GM10248 (cell line): ENCODE results near the gene GALNT5.

Experiments used
- CTCF ChIA-PET: fragments of 300-600 bp; sonication (Branson Sonifier 250); formaldehyde crosslinking; extraction: SDS; loops from one replicate; lab custom pipeline; 2021; ENCODE audit warnings: antibody characterized with exemption; lab: Yijun Ruan, JAX
- POLR2A ChIA-PET: fragments of 350-650 bp; sonication (Branson Sonifier 250); formaldehyde crosslinking; extraction: SDS; loops from one replicate; lab custom pipeline; 2020; ENCODE audit warnings: antibody characterized with exemption; lab: Yijun Ruan, JAX
- DNase-seq: peaks from one replicate; pipeline ENCODE4 v3.0.0; 2012; ENCODE audit errors: extremely low spot score
- TF ChIP-seq, protein P1 (sequence below): IDR thresholded peaks from 2 replicates; pipeline ENCODE4 v1.5.1; 2012; ENCODE audit warnings: mild to moderate bottlenecking, low read depth; ENCODE audit errors: extremely low read depth, missing control alignments, control extremely low read depth

The GALNT5 gene, protein sequence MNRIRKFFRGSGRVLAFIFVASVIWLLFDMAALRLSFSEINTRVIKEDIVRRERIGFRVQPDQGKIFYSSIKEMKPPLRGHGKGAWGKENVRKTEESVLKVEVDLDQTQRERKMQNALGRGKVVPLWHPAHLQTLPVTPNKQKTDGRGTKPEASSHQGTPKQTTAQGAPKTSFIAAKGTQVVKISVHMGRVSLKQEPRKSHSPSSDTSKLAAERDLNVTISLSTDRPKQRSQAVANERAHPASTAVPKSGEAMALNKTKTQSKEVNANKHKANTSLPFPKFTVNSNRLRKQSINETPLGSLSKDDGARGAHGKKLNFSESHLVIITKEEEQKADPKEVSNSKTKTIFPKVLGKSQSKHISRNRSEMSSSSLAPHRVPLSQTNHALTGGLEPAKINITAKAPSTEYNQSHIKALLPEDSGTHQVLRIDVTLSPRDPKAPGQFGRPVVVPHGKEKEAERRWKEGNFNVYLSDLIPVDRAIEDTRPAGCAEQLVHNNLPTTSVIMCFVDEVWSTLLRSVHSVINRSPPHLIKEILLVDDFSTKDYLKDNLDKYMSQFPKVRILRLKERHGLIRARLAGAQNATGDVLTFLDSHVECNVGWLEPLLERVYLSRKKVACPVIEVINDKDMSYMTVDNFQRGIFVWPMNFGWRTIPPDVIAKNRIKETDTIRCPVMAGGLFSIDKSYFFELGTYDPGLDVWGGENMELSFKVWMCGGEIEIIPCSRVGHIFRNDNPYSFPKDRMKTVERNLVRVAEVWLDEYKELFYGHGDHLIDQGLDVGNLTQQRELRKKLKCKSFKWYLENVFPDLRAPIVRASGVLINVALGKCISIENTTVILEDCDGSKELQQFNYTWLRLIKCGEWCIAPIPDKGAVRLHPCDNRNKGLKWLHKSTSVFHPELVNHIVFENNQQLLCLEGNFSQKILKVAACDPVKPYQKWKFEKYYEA

DNA sequence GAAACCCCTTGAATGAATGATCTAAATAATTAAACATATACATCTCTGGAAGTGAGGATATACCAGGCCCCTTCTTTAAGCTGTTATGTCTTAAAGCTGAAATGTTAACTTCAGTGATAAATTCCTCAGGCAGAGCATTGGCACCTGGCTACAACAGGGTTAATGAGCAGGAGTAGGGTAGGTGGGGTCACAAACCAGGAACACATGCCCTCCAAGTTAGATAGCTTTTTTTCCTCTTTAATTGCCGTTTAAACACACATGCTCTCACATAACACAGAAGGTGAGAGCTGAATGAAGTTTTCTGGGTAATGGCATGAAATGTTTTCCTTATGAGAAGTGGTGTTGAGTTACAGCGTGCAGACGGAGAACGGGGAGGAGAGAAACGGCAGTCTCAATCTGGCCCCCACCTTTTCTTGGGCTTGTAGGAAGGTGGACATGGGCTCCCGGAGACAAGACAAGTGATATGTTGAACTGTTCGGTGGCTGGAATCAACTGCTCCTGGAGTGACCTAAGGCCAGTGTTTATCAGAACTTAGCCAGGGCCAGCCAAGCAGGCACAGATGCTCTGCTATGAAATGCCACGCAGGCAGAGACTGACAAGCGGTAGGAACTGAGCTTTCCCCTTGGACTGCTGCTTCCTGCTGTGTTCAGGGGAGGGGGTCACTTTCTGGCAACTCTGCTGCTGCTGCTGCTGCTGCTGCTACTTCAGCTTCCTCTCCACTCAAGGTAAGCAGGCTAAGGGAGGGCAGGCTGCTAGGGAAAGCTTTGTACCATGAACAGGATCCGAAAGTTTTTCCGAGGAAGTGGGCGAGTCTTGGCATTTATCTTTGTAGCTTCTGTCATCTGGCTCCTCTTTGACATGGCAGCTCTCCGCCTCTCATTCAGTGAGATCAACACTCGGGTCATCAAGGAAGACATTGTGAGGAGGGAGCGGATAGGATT, at the start of gene GALNT5:
GALNT5 (plus strand) TSS at position 394 of the 941 bp plus-strand sequence; CDS start at position 772, 378 bp downstream.
- DNase-seq, result no peak
- CTCF ChIA-PET, result interaction anchor here (1.1 kb wide), 1 partner anchor 22 kb away, joined by 3 read pairs; no protein-coding TSS in a partner anchor

DNA sequence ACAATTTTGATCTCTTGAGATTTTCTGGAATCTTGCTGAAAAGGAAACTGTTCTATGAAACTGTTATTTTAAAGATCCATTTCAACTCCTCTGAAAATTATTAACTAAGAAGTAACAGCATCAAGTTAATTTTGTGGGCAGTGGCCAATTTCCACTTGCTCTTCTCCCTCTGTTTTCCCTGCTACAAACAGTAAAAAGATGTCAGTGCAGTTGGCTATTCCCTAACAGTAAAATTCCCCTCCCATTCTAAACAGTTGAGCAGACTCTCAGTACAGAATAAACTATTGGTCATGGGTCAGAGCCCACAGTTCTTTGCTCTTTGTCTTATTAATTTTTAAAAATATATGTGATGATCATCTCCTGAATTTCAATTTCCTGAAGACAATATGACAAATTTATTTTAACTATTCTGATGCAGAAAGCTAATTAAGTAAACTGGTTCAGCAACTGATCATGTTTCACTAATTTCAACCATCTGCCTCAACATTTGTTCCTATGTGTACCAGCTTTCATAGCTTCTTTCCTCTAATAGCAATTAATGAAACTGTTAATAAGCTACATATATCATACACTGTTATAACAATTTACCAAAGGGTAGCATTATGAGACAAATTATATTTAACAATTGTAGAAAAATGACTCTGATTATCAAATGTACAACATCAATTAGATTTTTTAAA, 41.1 kb upstream of the GALNT5 start:
- ChIA-PET POLR2A (no interaction called here), CTCF (no interaction called here)
- TF ChIP-seq, protein P1, sequence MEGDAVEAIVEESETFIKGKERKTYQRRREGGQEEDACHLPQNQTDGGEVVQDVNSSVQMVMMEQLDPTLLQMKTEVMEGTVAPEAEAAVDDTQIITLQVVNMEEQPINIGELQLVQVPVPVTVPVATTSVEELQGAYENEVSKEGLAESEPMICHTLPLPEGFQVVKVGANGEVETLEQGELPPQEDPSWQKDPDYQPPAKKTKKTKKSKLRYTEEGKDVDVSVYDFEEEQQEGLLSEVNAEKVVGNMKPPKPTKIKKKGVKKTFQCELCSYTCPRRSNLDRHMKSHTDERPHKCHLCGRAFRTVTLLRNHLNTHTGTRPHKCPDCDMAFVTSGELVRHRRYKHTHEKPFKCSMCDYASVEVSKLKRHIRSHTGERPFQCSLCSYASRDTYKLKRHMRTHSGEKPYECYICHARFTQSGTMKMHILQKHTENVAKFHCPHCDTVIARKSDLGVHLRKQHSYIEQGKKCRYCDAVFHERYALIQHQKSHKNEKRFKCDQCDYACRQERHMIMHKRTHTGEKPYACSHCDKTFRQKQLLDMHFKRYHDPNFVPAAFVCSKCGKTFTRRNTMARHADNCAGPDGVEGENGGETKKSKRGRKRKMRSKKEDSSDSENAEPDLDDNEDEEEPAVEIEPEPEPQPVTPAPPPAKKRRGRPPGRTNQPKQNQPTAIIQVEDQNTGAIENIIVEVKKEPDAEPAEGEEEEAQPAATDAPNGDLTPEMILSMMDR, result no peak
- no peak for DNase-seq

More for the DNA sequence above, at the start of gene GALNT5:
- TF ChIP-seq, protein P1, result no peak
- POLR2A ChIA-PET, result no interaction called here

DNA sequence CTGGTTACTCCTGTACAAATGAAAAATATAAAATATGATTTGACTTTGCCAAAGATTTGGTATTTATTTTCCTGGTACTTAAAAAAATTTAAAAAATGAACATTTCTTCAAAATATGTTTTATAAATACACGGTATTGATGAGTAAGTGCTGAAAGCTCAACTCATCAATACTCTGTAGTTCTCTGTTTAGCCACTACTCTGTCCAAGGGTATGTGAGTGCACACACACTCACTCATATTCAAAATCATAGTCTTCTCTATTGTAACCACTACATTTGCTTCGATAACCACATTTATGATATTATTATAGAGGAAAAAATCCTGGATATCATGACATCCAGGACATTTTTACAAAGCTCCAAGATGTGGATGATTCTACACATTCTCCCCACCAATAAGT, 40.1 kb upstream of the GALNT5 start:
- ChIA-PET POLR2A (no interaction called here), CTCF (no interaction called here)
- no peak for DNase-seq
- TF ChIP-seq, protein P1, result no peak

DNA sequence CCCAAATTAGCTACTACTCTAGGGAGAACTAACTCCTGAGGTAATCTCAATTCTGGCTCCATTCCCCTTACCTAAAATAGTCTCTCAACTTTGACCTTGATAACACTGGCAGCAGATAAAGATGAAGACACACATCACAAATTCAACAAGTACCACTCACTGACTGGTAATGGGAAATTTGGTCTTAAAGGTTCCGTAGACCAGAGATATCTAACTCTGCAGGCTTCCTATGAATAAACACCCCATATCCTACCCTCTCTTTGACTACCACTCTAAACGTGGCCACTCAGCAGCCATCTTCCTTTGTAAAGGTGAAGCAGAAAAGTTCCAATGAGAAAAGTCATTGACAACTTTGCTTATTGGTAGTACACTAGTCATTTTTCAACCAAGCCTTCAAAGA, 38.6 kb upstream of the GALNT5 start:
- POLR2A ChIA-PET, result no interaction called here
- CTCF ChIA-PET, result no interaction called here
- TF ChIP-seq, protein P1, result no peak
- DNase-seq, result no peak

DNA sequence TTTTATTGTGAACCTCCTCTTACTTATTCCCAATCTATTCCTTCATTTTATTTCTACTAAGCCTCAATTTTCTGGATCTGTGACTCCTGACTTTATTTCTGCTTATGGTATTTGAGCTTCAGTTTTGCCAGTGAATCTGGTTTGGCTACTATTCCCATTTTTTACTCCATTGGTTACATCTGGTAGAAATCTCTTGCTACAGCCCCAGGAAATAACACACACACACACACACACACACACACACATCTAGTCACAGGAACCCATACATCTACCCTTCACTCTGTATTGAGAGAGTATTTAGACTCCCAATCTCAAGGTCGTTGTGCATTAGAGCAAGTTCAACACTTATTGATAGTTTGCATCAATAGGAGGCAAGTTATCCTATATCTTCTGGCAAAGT, 37.0 kb upstream of the GALNT5 start:
- DNase-seq, result no peak
- ChIA-PET POLR2A (no interaction called here), CTCF (interaction anchor here (0.6 to 0.9 kb wide), 2 partner anchors 9 to 23 kb away, joined by 3 read pairs; no protein-coding TSS in a partner anchor)
- TF ChIP-seq, protein P1, result no peak
